Activated CD4-positive, alpha-beta T cell treated with anti-CD3 and anti-CD28 coated beads, Interleukin-2, Interleukin-6, amounts not matched to agents 100 ng/mL and 50 ng/mL, durations not matched to agents 16 hours and 8 hours (primary cell): Measurements from ENCODE around the gene RSPH1.

Experiments
- DNase-seq: peaks from one replicate; pipeline ENCODE4 v3.0.0-alpha.2; 2020

RSPH1 gene

GRCh38 chr21:42512346-42513034, 16.5 kb upstream of the RSPH1 start:
- no peak for DNase-seq

DNA sequence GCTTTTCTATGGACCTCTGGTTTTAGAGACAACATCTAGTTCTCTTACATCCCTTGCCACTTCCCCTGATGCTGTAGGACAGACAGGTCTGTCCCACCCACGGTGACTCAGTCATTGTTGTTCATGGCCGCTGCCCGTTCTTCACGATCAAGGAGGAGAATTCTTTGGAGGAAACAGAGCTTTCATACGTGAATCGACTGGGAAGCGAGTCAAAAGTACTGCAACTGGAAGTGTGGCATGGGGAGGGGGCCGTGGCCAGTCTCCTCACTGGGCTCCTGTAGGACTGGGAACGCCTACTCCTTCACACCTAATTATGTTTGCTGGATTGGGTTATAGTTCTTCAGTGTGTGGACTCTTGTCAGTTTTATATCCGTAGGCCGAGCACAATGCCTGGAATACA, 13.2 kb upstream of the RSPH1 start:
- DNase-seq = no peak

GRCh38 chr21:42508371-42508770, 12.3 kb upstream of the RSPH1 start:
- DNase-seq = no peak

GRCh38 chr21:42507418-42507817, 11.4 kb upstream of the RSPH1 start:
- no peak for DNase-seq

GRCh38 chr21:42505090-42505726, 9.2 kb upstream of the RSPH1 start:
- no peak for DNase-seq

GRCh38 chr21:42503711-42504110, 7.7 kb upstream of the RSPH1 start:
- DNase-seq = no peak

DNA sequence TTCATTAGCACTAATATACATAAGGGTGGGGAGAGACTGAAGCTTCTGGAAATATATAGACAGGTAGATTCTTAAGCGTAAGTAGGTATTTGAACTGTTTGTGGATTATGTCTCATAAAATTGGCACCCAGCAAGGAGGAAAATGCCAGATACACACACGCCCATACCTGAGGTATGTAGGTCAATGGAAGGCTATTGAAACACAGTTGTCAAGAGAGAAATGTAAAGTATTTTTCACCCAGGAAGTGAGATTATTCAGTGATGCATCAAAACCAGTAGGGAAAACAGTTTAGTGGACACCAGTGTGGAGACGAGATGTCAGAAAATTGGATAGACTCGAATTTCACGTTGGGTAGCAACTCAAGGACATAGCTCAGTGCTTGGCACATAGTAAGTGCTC, 4.7 kb upstream of the RSPH1 start:
- no peak for DNase-seq

DNA sequence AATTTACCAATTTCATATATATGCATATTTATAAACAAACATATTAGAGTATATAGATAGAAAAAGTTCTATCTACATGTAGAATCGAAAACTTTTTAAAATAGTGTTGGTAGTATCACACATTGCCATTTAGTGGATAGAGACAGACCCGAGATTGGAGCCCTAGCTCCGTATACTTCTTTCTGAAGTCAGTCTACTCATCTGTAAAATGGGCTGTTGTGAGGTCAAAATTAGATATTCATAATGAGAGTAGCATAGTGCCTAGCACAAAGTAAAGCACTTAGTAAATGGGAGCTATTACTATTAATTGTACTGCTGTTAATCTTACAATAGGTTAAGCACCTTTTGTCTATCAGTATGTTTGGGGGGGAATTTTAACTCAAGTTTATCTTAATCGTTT, 4.2 kb upstream of the RSPH1 start:
- no peak for DNase-seq

- DNase-seq = no peak
Measured at GRCh38 chr21:42499444-42500112, 3.6 kb upstream of the RSPH1 start.

DNA sequence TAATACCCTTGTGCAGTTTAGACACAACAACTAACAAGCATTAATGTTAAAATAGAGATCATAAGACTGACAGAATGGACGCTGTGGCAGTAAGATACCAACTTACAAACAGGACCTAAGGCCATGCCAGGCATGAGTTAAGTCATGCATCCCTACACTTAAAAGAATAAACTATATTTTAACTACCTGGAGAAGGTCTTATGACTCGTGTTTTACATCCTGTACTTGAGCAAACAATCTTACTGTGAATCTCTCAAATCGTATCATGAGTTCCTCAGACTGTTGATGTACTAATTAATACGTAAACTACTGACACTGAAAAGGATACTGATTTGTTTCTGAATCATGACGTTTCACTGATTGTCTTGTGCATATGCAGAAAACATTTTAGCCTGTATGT, 2.0 kb upstream of the RSPH1 start:
- no peak for DNase-seq

DNA sequence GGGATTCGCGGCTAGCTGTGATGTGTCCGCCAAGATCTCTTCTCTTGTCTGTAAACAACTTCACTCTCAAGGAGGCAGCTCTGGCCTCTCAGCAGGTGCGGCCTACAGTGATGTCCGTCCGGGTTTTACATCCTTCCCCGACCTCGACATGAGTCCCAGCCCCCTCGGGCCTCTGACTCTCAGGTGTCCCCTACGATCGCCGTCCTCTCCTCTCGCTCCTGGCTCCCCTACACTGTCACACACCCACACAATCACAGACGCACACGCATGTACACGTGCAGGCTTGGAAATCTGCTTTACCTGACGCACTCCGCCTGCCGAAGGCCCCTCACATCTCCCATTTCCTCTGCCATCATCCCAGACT, 797 bp upstream of the RSPH1 start:
- DNase-seq = no peak

GRCh38 chr21:42495765-42496119, 282 bp downstream of the RSPH1 start:
- DNase-seq = no peak

DNA sequence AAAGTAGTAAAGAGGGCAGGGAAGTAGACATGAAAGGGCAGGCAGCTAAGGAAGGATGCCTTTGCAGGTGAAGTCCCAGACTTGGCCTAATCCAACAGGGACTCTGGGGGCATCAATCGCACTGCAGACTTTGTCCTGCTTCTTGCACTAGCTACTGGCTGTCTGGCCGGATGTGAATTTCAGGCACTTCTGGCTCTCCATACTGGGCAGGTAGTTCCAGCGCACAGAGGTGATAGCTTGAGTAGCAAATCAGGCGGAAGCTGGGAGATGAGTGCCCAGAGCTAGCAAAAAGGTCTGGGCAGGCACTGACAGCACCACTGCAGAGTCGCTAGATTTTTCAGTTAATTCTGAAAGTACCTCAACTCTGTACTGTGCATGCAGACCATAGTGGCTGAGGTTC, 997 bp downstream of the RSPH1 start:
- no peak for DNase-seq

- DNase-seq = no peak
Measured at GRCh38 chr21:42493109-42494060, 2.6 kb downstream of the RSPH1 start.

DNA sequence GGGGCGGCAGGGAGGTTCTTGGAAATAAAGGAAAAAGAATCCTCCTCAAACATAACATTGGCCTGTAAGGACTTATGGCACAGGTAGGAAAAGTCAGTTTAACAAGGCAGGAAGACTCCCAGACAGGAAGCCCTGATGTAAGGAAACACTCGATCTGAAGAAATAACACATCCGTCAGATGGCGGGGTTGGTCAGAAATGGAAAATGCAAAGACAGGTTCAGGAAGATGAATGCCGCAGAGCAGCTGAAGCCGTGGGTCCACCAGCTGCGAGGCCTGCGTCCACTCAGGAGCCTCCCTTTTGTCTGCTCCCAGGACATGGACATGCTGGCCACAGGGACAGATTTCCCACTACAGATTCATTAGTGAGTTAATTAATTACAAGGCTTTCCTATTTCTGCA, 3.8 kb downstream of the RSPH1 start:
- DNase-seq = no peak

GRCh38 chr21:42491328-42491727, 4.7 kb downstream of the RSPH1 start:
- no peak for DNase-seq

- no peak for DNase-seq
Measured at GRCh38 chr21:42490720-42491119, 5.3 kb downstream of the RSPH1 start.

DNA sequence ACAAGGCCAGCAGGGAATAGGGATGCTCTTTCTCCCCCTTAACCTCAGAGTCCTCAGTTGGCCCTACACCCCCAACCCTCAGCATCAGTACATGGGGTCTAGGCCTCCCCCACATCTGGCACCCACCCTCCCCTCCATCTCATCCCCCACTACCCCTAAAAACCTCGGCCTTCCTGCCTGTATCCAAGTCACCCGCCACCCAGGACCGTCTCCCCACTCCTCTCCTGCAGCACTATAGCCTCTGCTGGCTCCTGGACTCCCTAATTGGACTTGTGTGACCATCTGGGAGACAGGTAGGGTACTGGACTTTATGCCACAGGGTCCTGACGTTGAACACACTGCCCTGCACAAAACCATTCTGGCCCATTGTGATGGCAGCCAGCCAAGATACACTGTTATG, 6.0 kb downstream of the RSPH1 start:
- DNase-seq = no peak

- DNase-seq = no peak
Measured at GRCh38 chr21:42489006-42489563, 6.9 kb downstream of the RSPH1 start.

DNA sequence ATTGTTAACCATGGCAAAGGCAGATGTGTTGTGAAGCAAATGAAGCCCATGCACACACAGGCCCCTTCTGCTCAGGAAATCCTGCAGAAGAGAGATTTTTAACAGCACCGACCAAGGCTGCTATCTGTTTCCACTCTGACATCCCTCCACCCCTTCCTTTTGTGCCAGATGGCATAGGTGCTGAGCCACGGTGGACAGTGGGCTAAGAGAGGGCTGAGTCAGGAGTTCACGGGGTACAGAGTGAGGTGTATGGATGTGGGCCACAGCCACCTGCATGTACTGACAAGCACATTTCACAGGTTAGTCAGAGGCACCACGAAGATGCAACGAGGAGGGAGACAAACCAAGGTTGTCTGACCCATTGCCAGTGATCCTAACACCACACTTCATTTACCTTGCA, 9.5 kb downstream of the RSPH1 start:
- DNase-seq = no peak

DNA sequence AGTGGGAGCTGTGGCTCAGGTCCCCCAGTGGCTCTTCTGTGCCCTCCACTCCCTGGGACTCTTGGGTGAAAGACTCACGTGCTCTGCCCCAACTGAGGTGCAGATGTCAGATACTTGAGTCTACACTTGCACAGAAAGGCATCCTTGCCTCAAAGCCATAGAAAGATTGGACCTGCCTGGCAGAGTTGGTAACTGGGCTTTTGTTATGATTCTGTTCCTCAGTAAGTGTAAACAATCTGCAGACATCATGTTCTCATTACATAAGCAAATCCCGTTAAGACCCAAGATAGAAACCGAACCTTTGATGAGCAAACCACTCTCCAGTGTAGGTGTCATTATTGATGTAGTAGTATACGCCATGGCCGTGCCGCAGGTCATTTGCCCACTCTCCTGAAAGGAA, 10.0 kb downstream of the RSPH1 start:
- DNase-seq = no peak

- no peak for DNase-seq
Measured at GRCh38 chr21:42484966-42485365, 11.1 kb downstream of the RSPH1 start.

GRCh38 chr21:42481169-42481568, 14.9 kb downstream of the RSPH1 start:
- DNase-seq = no peak
